ENCODE measurements around the gene FGFR2. TPM values are rescaled to one million over a fixed set of nuclear protein-coding genes. Genes with fewer than 3 reads are reported as not detected.

The FGFR2 gene
- total RNA-seq, 1 experiment from 2014 or later: 19.7 TPM

DNA sequence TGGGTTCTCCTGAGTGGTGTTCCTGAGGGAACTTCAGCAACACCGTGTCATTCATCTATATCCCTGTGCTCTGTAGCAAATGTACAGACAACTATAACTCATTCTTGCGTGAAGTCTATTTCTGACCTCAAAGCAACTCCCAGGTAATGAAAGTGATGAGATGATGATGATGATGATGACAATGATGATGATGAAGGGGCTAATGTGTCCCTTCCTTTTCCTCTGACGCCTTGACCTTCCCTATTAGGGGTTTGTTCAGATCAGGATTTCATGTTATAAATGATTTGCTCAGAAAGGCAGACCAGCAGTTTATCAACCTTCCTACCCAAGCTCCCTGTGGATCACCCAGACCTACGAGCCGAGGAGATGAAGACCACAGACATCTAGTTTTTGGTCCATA is 136.9 kb downstream of the FGFR2 start:
- H3K9ac ChIP-seq (ENCODE audit: low read length): no peak overlapping the region
- no peaks in the 10 kb centered on the region for H4K20me1 ChIP-seq (ENCODE audit: insufficient read depth)
- no peak overlapping the region for H3K27ac ChIP-seq (ENCODE audit: low read depth, low read length)
- H3K4me3 ChIP-seq (replicated peaks in 1 of 2; ENCODE audit: low read depth in 1 of 2, low read length in 2 of 2): no peak overlapping the region
- H2AFZ ChIP-seq (ENCODE audit: low read depth, low read length, poor library complexity, severe bottlenecking): no peak overlapping the region
- no peaks in the 10 kb centered on the region for H3K36me3 ChIP-seq (ENCODE audit: control insufficient read depth in 1 of 2, insufficient read depth in 2 of 2, low read length in 2 of 2)
- TF ChIP-seq EZH2 (IDR thresholded peaks at IDR 0.05) (no peak), FOSL1 (IDR thresholded peaks at IDR 0.05; ENCODE audit: low read depth) (no peak), CBX3 (IDR thresholded peaks at IDR 0.05; ENCODE audit: low read depth) (no peak), EZH2phosphoT487 (IDR thresholded peaks at IDR 0.05; ENCODE audit: borderline replicate concordance) (no peak), ELF1 (IDR thresholded peaks at IDR 0.05; ENCODE audit: borderline replicate concordance, low read depth) (no peak)
- TF ChIP-seq, protein P1, sequence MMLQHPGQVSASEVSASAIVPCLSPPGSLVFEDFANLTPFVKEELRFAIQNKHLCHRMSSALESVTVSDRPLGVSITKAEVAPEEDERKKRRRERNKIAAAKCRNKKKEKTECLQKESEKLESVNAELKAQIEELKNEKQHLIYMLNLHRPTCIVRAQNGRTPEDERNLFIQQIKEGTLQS (IDR thresholded peaks at IDR 0.05): no peak
- TF ChIP-seq, protein P2, sequence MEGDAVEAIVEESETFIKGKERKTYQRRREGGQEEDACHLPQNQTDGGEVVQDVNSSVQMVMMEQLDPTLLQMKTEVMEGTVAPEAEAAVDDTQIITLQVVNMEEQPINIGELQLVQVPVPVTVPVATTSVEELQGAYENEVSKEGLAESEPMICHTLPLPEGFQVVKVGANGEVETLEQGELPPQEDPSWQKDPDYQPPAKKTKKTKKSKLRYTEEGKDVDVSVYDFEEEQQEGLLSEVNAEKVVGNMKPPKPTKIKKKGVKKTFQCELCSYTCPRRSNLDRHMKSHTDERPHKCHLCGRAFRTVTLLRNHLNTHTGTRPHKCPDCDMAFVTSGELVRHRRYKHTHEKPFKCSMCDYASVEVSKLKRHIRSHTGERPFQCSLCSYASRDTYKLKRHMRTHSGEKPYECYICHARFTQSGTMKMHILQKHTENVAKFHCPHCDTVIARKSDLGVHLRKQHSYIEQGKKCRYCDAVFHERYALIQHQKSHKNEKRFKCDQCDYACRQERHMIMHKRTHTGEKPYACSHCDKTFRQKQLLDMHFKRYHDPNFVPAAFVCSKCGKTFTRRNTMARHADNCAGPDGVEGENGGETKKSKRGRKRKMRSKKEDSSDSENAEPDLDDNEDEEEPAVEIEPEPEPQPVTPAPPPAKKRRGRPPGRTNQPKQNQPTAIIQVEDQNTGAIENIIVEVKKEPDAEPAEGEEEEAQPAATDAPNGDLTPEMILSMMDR (IDR thresholded peaks at IDR 0.05 in 2 of 3, conservative IDR thresholded peaks at IDR 0.05 in 1 of 3; ENCODE audit: borderline replicate concordance in 1 of 3, insufficient read depth in 1 of 3, low read depth in 2 of 3, low read length in 2 of 3): no peak
- TF ChIP-seq, protein P3, sequence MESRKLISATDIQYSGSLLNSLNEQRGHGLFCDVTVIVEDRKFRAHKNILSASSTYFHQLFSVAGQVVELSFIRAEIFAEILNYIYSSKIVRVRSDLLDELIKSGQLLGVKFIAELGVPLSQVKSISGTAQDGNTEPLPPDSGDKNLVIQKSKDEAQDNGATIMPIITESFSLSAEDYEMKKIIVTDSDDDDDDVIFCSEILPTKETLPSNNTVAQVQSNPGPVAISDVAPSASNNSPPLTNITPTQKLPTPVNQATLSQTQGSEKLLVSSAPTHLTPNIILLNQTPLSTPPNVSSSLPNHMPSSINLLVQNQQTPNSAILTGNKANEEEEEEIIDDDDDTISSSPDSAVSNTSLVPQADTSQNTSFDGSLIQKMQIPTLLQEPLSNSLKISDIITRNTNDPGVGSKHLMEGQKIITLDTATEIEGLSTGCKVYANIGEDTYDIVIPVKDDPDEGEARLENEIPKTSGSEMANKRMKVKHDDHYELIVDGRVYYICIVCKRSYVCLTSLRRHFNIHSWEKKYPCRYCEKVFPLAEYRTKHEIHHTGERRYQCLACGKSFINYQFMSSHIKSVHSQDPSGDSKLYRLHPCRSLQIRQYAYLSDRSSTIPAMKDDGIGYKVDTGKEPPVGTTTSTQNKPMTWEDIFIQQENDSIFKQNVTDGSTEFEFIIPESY (IDR thresholded peaks at IDR 0.05; ENCODE audit: extremely low read depth, insufficient replicate concordance, low read length): no peak
- POLR2A ChIA-PET: no interaction called here
- no peaks in the 10 kb centered on the region for H3K79me2 ChIP-seq (ENCODE audit: insufficient read depth, low read length)
- ATAC-seq: no peak
- intact Hi-C loops (cut with micrococcal nuclease): no loop called here
- H3K9me2 ChIP-seq (ENCODE audit: insufficient read depth): no peaks in the 10 kb centered on the region
- no TSS peak for BruUV-seq (replicated peaks)
- RAD21 ChIA-PET (ENCODE audit: low non-redundant PET in 1 of 2, low total read pairs in 2 of 2, uncharacterized antibody in 2 of 2, unreplicated experiment in 2 of 2): no interaction called here
- no peaks in the 10 kb centered on the region for H3K27me3 ChIP-seq (ENCODE audit: insufficient read depth, low read length)
- H3K4me1 ChIP-seq (ENCODE audit: control insufficient read depth in 1 of 2, insufficient read depth in 2 of 2, low read length in 2 of 2): peaks cover 16 to 25% of the 10 kb centered on the region in 2 experiments
- H3K9me3 ChIP-seq (ENCODE audit: control insufficient read depth in 1 of 2, insufficient read depth in 1 of 2, low read depth in 1 of 2, low read length in 2 of 2): no peaks in the 10 kb centered on the region
- H3K4me2 ChIP-seq (ENCODE audit: low read length): no peak overlapping the region
- DNase-seq (ENCODE audit: low read depth, low spot score): no peak
- CTCF ChIA-PET: no interaction called here
